A673 (cell line): ENCODE data around the gene KCNQ1.

Experiments
- EZH2 ChIP-seq: fragments of 200-600 bp; sonication (generic); IDR thresholded peaks from 2 replicates; pipeline ENCODE4 v1.6.1; 2017; ENCODE audit warnings: borderline replicate concordance, low read depth, mild to moderate bottlenecking, mixed read lengths, antibody characterized with exemption, low read length; ENCODE audit not compliant: poor library complexity, severe bottlenecking
- TF ChIP-seq, protein P1 (sequence below): fragments of 300-800, 200-600 bp; sonication (generic); conservative IDR thresholded peaks from 2 replicates; pipeline ENCODE4 v1.5.1; 2017; ENCODE audit warnings: low read depth, mild to moderate bottlenecking, antibody characterized with exemption, low read length, moderate library complexity, mixed read lengths

GRCh38 chr11:2621894-2622293, 177.1 kb downstream of the KCNQ1 start:
- TF ChIP-seq EZH2: no peak
- TF ChIP-seq, protein P1, sequence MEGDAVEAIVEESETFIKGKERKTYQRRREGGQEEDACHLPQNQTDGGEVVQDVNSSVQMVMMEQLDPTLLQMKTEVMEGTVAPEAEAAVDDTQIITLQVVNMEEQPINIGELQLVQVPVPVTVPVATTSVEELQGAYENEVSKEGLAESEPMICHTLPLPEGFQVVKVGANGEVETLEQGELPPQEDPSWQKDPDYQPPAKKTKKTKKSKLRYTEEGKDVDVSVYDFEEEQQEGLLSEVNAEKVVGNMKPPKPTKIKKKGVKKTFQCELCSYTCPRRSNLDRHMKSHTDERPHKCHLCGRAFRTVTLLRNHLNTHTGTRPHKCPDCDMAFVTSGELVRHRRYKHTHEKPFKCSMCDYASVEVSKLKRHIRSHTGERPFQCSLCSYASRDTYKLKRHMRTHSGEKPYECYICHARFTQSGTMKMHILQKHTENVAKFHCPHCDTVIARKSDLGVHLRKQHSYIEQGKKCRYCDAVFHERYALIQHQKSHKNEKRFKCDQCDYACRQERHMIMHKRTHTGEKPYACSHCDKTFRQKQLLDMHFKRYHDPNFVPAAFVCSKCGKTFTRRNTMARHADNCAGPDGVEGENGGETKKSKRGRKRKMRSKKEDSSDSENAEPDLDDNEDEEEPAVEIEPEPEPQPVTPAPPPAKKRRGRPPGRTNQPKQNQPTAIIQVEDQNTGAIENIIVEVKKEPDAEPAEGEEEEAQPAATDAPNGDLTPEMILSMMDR: no peak
